Measurements from ENCODE around the gene ACTL7A. TPM values are rescaled to one million over a fixed set of nuclear protein-coding genes. Genes with fewer than 3 reads are reported as not detected.

ACTL7A gene
- polyA plus RNA-seq, 1 donor (not counting 4 experiments of a cell fraction or from before 2014, with no cell fraction given): not detected

DNA sequence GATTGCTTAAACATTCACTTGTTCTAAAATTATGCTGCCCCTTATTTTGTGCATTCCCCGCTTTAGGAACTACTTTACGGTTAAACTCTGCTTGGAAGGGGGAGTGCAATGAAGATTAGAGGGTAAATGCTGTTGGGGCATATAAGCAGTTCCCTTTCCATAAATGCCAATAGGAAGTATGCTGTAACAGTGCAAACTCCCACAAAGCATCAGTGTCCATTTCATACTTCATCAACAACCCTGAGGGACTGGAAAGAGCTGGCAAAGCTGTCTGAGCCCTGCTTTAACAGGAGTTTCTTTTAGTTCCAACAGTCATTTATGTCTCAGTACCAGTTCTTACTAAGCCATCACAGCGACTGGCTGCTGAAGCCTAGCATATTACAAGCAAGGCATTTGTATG, 1.8 kb downstream of the ACTL7A start:
- Histone ChIP-seq H3K36me3 (ENCODE audit: control insufficient read depth in 2 of 2, extremely low read depth in 1 of 2, insufficient read depth in 2 of 2, low read length in 2 of 2) (peaks cover 0 to 5% of the 10 kb centered on the region in 2 experiments), H3K9ac (ENCODE audit: control insufficient read depth, extremely low read depth, insufficient read depth, low read length) (no peak overlapping the region), H3K4me2 (ENCODE audit: control insufficient read depth, extremely low read depth, insufficient read depth, low read depth, low read length) (no peak overlapping the region), H3K27ac (ENCODE audit: control insufficient read depth, insufficient read depth, low read length) (no peak overlapping the region), H3K9me1 (ENCODE audit: control insufficient read depth, extremely low read depth, insufficient read depth, low read length) (no peaks in the 10 kb centered on the region), H3K27me3 (ENCODE audit: control insufficient read depth, extremely low read depth, insufficient read depth, low read length) (no peaks in the 10 kb centered on the region), H3K4me1 (ENCODE audit: control insufficient read depth, extremely low read depth, insufficient read depth, low read length) (peaks cover 24% of the 10 kb centered on the region), H3K9me3 (ENCODE audit: control insufficient read depth, low read depth, low read length) (no peaks in the 10 kb centered on the region), H4K20me1 (ENCODE audit: control insufficient read depth, extremely low read depth, insufficient read depth, low read length) (no peaks in the 10 kb centered on the region), H2AFZ (ENCODE audit: control insufficient read depth, low read length) (no peak overlapping the region), H3K4me3 (ENCODE audit: control insufficient read depth in 2 of 3, extremely low read depth in 1 of 3, insufficient read depth in 2 of 3, low read depth in 1 of 3, low read length in 3 of 3) (no peak overlapping the region), H3K79me2 (ENCODE audit: control insufficient read depth, insufficient read depth, low read length) (no peaks in the 10 kb centered on the region)
- TF ChIP-seq, protein P1, sequence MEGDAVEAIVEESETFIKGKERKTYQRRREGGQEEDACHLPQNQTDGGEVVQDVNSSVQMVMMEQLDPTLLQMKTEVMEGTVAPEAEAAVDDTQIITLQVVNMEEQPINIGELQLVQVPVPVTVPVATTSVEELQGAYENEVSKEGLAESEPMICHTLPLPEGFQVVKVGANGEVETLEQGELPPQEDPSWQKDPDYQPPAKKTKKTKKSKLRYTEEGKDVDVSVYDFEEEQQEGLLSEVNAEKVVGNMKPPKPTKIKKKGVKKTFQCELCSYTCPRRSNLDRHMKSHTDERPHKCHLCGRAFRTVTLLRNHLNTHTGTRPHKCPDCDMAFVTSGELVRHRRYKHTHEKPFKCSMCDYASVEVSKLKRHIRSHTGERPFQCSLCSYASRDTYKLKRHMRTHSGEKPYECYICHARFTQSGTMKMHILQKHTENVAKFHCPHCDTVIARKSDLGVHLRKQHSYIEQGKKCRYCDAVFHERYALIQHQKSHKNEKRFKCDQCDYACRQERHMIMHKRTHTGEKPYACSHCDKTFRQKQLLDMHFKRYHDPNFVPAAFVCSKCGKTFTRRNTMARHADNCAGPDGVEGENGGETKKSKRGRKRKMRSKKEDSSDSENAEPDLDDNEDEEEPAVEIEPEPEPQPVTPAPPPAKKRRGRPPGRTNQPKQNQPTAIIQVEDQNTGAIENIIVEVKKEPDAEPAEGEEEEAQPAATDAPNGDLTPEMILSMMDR (optimal IDR thresholded peaks at IDR 0.05 in 1 of 3, IDR thresholded peaks at IDR 0.05 in 1 of 3, conservative IDR thresholded peaks at IDR 0.05 in 1 of 3; ENCODE audit: extremely low read depth in 1 of 3, insufficient read depth in 2 of 3, low read length in 3 of 3): no peak
- no peak for TF ChIP-seq EZH2 (IDR thresholded peaks at IDR 0.05; ENCODE audit: low read length)
- DNase-seq (ENCODE audit: low read depth, low spot score) (no peak), FAIRE-seq (no peak)
- dilution Hi-C loops (cut with MboI; ENCODE audit: extremely low pct_ligation_motif_present, low sequenced_read_pairs): no loop called here

- TF ChIP-seq, protein P1 (optimal IDR thresholded peaks at IDR 0.05 in 1 of 3, IDR thresholded peaks at IDR 0.05 in 1 of 3, conservative IDR thresholded peaks at IDR 0.05 in 1 of 3; ENCODE audit: extremely low read depth in 1 of 3, insufficient read depth in 2 of 3, low read length in 3 of 3): no peak
- no peak for TF ChIP-seq EZH2 (IDR thresholded peaks at IDR 0.05; ENCODE audit: low read length)
- DNase-seq (ENCODE audit: low read depth, low spot score) (no peak), FAIRE-seq (no peak)
- no peak overlapping the region for H3K27ac ChIP-seq (ENCODE audit: control insufficient read depth, insufficient read depth, low read length)
- H2AFZ ChIP-seq (ENCODE audit: control insufficient read depth, low read length): no peak overlapping the region
- dilution Hi-C loops (cut with MboI; ENCODE audit: extremely low pct_ligation_motif_present, low sequenced_read_pairs): no loop called here
- no peaks in the 10 kb centered on the region for H3K9me3 ChIP-seq (ENCODE audit: control insufficient read depth, low read depth, low read length)
- no peaks in the 10 kb centered on the region for H3K79me2 ChIP-seq (ENCODE audit: control insufficient read depth, insufficient read depth, low read length)
- no peaks in the 10 kb centered on the region for H4K20me1 ChIP-seq (ENCODE audit: control insufficient read depth, extremely low read depth, insufficient read depth, low read length)
- H3K27me3 ChIP-seq (ENCODE audit: control insufficient read depth, extremely low read depth, insufficient read depth, low read length): no peaks in the 10 kb centered on the region
- no peak overlapping the region for H3K9ac ChIP-seq (ENCODE audit: control insufficient read depth, extremely low read depth, insufficient read depth, low read length)
- no peak overlapping the region for H3K4me3 ChIP-seq (ENCODE audit: control insufficient read depth in 2 of 3, extremely low read depth in 1 of 3, insufficient read depth in 2 of 3, low read depth in 1 of 3, low read length in 3 of 3)
- no peaks in the 10 kb centered on the region for H3K9me1 ChIP-seq (ENCODE audit: control insufficient read depth, extremely low read depth, insufficient read depth, low read length)
- peaks cover 0 to 5% of the 10 kb centered on the region in 2 experiments for H3K36me3 ChIP-seq (ENCODE audit: control insufficient read depth in 2 of 2, extremely low read depth in 1 of 2, insufficient read depth in 2 of 2, low read length in 2 of 2)
- peaks cover 25% of the 10 kb centered on the region for H3K4me1 ChIP-seq (ENCODE audit: control insufficient read depth, extremely low read depth, insufficient read depth, low read length)
- no peak overlapping the region for H3K4me2 ChIP-seq (ENCODE audit: control insufficient read depth, extremely low read depth, insufficient read depth, low read depth, low read length)
Observed at GRCh38 chr9:108864446-108864845, 2.4 kb downstream of the ACTL7A start.

Measured in keratinocyte (primary cell).